IPS-NIHi7 (cell line): ENCODE data around the gene CFAP73.
"Not testable (repeated sequence)": the region's sequence is repeated elsewhere in the genome, so short reads cannot be mapped to it uniquely, and the experiment has no call there.

ENCODE experiments used
- DNase-seq: peaks from one replicate; pipeline ENCODE4 v3.0.0; 2012; ENCODE audit warnings: mixed read lengths; ENCODE audit errors: extremely low spot score

The CFAP73 gene

DNA sequence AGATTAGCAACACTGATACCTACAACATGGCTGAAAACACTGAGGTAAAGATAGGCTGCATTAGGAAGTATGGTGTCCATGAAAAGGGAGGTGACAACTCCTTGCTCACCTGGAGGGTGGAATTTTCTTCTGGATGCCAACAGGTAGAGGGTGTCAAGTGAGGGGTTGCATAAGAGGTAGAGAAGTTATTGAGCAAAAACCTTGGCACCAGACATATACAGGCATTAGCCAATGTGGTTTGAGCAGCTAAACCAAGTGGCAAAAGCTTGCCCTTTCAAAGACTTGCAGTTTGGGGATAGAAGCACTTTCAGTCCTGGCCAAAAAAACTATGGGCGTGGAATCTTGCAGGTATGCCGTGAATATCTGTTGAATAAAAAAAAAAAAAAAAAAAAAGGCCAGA lies 39.8 kb downstream of the CFAP73 start:
- DNase-seq: no peak

DNA sequence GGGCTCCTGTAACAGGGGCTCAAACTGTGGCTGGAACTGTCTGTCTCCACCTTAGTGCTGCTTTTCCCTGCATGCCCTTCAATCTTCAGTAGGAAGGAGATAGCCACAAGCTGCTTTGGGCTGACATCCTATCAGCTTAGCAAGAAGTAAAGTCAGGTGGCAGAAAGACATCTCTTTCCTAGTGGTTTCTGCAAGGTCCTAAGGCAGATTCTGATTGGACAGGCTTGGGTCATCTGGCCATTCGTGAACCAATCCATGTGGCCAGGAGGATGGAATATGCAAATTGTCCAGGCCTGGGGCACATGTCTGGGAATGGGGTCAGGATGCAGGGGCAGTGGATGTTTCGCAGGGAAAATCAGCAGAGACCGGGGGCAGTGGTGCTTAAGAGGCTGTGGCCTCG lies 41.2 kb downstream of the CFAP73 start:
- peak; percentile 55 for DNase-seq

DNA sequence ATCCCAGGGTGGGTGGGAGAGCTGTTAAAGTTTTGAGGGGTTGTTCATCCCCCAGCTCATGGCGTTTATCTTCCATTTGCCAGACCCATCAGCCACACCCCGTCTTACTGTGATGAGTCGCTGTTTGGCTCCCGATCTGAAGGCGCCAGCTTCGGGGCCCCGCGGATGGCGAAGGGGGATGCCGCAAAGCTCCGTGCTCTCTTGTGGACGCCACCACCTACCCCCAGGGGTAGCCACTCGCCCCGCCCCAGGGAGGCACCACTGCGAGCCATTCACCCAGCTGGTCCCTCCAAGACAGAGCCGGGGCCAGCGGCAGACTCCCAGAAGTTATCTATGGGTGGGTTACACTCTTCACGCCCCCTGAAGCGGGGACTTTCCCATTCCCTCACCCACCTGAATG lies 41.7 kb downstream of the CFAP73 start:
- no peak for DNase-seq

DNA sequence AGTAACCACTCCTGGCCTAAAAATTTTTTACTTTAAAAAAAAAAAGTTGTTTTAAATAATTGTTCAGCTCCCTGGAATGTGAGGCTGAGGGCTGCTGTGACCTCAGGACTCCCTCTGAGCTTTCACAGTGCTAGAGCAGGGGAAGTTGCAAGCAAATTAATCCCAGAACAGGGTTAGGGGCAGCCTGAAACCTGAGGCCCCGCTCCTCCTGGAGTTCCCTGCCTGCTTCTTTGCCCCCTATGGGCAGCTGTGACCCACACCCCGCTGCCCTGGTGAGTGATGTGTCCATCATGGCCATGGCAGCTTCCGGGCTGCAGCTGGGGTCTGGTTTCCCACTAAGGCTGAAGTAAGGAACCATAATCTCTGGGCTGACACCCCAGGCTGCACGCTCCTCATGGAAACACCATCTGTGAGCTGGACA lies 45.5 kb downstream of the CFAP73 start:
- DNase-seq: no peak

DNA sequence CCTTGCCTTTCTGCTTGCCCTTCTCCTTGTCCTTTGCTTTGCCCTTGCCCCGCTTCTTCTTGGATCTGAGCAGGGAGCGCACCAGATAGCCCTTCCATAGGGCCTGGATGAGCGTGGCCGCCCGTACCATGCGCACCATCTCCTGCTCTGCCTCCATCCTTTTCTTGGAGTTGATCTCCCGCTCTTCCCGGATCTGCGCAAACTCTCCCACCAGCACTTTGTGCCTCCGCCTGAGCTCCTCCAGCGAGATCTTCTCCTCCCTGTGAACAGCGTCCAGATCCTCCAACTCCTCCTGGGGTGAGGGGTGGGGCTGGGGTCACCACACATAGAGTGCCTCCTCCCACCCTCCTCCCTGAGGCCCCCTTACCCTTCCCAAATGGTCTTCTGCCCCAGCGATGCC lies 46.1 kb downstream of the CFAP73 start:
- no peak for DNase-seq

DNA sequence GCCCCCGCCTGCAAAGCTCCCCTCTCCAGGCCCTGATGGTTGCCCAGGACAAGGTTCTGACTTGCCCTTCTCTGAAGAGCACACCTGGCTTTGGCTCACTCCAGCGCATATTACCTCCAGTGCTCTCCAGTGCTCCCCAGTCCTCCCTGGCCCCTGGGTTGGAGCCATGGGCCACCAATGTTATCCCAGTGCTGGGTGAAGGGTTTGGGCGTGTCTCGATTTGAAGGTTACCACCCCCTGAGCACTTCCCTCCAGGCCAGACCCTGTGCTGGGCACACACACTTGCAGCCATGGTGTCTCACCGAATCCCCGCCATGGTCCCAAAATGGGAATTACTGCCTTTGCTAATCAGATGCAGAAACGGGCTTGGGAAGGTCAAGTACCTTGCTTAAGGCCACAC lies 47.1 kb downstream of the CFAP73 start:
- no peak for DNase-seq

DNA sequence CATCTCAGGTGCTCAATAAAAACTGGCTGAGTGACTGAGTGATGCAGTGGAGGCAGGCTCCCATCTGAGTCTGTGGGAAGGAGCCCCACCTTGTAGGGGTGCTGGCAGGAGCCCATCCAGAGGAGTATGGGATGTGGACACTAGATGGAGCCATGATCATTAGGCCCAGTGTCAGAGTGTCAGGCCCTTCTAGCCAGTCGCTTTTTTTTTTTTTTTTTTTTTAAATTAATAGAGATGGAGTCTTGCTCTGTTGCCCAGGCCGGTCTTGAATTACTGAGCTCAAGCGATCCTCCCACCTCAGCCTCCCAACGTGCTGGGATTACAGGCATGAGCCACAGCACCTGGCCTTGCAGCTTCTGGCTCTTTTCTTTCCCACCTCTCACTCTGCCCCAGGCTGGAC lies 47.5 kb downstream of the CFAP73 start:
- DNase-seq: peak; percentile 88

DNA sequence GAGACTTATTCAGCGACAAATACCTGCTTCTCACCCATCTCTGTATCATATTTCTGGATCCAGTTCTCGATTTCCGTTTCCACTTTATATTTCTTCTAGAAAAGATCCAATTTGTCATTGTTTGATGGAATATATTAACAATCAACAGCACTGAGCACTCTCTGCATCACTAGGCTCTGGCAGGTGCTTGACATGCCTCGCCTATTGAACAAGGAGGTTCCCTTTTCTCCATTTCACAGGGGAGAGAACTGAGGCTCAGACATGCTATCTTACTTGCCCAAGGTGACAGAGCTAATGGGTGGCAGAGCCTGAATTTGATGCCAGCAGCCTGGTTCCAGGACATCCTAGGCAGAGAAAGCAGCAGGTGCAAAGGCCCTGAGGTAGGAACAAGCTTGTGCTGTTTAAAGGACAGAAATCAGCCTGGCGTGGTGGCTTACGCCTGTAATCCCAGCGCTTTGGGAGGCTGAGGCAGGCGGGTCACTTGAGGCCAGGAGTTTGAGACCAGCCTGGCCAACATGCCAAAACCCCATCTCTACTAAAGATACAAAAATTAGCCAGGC lies 48.1 kb downstream of the CFAP73 start:
- no peak for DNase-seq

DNA sequence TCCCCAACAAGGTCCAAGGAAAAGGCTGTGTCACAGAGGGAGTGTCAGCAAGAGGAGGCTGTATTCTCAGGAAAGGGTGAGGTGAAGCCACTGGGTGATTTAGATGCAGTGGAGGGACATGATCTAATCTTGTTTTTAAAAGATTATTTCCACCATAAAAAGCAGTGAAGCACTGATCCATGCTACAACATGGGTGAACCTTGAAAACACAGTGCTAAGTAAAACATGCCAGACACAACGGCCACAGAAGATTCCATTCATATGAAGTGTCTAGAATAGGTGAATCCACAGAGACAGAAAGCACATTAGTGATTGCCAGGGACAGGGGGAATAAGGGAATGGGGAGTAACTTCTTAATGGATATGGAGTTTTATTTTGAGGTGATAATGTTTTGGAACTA lies 48.8 kb downstream of the CFAP73 start:
- no peak for DNase-seq

DNA sequence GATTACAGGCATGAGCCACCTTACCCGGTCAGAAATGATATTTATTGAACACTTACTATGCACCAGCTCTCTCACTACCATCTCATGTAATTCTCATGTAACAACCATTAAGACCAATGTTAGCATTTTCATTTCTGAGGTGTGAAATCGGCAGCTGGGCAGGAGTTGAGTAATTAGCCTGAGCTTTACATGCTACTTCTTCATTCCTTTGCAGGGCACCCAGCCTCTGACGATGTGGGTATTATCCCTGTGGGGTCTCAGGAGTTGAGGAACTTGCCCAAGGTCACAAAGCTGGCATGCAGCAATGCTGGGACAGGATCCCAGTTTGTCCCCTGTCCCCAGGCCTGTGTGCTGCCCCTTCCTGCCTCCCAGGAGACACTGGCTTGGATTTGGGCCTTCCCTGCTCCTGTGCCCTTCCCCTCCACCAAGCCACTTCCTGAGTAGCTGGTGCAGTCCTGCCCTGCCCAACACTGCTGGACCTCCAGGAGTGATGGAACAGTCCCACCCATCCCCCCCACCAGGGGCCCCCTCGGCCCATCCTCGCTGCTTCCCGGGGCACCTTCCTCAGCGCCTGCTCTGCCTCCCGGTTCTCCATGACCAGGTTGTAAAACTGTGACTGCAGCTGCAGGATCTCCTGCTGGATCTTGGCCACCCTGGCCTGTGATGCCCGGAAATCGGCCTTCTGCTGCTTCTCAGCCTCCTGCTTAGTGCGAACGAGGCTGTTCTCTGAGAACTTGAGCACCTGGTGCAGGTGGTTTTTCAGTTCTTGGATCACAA lies 50.7 kb downstream of the CFAP73 start:
- no peak for DNase-seq

DNA sequence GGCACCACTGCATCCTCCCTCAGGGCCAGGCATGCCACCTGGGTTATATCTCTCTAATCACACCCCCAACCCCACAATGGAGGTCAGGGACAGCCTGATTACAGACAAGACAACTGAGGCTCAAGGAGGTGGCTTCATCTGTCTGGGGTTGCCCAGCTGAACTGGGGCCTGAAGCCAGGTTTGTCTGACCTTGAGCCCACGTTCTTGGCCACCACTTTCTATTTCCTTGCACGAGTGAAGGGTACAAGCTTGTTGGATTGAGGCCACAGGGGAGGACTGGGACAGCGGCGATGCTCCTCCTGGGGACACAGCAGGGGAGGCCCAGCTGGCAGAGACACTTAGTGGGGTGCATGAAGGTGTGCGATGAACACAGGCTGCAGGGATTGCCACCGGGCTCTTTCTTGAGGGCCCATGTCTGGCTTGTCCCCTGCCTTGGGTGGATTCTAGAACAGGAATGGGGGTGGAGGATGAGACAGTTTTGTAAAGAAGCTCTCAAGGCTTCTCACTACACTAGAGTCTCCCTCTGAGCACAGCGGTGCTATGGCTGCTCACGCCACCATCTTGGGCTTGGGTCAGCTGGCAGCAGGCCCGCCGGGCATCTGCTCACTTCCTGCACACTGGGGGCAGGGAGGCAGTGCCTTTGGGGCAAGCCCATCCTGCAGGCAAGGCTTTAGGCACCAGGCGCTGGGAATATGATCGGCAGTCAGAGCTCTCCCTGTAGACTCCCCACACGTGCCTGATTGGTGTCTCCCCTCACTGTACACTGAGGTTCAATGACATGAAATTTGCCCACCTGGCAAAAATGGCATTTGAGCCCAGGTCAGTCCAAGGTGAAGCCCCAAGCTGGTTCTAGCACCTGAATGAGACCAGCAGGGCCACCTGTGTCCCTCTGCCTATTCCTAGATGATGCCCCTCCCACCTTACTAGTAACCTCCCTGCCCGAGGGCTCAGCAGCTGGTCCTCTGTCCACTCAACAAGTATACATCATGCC lies 52.0 kb downstream of the CFAP73 start:
- no peak for DNase-seq

DNA sequence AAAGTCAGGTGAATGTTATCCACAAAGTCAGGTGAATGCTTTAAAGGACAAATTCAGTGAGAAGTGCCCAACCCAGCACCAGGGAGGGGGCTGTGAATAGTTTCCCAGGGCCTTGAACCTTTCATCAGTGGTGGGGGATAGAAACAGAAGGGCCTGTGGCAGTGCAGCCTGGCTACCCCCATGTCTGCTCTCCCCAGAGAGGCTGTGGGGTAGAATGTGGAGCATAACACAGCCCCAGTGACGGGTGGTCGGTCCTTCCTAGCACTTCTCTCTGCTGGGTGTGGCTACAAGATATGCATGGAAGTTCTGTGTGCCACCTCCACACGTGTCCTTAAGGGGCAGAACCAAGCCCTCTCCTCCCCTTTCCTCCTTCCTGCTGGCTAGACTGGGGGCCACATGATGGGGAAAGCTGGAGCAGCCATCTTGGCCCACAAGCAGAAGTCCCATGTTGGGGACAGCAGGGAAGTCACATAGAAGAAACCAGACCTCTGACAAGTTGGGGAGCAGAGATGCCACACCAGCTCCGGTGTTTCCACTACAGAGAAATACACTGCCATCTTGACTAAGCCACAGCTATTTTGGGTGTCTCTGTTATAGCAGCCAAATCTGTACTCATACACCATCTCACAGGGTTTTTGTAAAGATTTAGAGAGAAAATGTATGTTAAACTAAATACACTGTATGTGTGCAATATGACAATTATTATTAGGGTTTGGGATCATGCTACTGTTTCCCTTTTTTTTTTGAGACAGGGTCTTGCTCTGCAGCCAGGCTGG lies 53.0 kb downstream of the CFAP73 start:
- no peak for DNase-seq

DNA sequence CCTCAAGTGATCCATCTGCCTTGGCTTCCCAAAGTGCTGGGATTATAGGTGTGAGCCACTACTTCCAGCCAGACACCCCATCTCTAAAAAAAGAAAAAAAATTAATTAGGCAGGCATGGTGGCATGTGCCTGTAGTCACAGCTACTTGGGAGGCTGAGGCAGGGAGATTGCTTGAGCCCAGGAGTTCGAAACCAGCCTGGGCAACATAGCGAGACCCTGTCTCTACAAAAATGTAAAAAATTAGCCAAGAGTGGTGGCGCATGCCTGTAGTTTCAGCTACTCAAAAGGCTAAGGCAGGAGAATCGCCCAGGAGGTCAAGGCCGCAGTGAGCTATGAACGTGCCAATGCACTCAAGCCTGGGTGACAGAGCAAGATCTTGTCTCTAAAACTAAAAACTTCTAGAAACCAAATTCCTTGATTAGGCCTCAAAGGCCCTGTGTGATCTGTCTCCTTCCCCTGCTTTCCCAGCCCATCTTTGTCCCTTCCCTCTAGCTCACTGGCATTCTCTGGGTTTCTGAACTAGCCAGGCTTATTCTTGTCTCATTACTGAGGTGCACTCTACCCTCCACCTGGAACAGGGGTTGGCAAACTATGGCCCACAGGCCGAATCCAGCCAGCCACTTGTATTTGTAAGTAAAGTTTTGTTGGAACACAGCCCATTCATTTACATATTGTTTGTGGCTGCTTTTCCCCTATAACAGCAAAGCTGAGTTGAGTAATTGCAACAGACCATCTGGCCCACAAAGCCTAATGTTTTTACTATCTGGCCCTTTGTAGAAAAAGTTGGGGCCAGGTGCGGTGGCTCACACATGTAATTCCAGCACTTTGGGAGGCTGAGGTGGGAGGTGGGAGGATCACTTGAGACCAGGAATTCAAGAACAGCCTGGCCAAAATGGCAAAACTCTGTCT lies 54.6 kb downstream of the CFAP73 start:
- DNase-seq: no peak

DNA sequence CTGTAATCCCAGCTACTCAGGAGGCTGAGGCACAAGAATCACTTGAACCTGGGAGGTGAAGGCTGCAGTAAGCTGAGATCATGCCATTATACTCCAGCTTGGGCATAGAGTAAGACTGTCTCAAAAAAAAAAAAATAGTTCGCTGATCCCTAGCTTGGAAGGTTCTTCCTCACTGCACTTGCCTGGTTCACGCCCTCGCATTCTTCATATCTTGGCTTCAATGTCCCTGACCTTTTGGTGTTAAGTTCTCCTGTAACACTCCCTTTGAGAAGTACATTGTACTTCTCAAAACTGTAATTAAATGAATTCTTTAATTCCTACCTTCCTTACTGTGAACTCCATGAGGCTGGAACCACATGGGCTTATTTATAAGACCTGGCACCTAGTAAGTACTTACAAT lies 55.3 kb downstream of the CFAP73 start:
- no peak for DNase-seq

DNA sequence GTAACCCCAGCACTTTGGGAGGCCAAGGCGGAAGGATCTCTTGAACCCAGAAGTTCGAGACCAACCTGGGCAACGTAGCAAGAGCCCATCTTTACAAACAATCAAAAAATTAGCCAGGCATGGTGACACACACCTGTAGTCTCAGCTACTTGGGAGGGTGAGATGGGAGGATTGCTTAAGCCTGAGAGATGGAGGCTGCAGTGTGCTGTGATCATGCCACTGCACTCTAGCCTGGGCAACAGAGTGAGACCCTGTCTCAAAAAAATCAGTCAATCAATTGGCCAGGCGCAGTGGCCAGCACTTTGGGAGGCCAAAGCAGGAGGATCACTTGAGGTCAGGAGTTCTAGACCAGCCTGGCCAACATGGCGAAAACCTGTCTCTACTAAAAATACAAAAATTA lies 57.3 kb downstream of the CFAP73 start:
- not testable (repeated sequence) for DNase-seq

DNA sequence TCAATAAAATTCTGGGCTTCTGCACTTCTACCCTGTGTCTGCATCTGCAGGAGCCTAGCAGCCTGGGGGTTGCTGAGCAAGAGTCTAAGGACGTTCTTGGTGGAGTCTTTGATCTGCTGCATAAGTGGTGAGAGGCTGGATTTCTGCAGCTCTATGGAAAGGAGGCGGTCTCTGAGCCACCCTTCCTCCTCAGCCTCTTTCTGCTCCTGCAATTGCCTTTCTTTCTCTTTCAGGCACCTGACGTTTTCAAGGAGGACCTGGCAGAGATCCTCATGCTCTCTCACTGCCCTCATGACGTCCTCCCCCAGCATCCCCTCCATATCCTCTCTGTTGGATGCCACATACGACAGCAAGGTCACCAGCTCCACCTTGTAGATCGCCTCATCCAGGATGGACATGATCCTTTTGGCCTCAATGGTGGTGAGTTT lies 58.1 kb downstream of the CFAP73 start:
- DNase-seq: no peak

DNA sequence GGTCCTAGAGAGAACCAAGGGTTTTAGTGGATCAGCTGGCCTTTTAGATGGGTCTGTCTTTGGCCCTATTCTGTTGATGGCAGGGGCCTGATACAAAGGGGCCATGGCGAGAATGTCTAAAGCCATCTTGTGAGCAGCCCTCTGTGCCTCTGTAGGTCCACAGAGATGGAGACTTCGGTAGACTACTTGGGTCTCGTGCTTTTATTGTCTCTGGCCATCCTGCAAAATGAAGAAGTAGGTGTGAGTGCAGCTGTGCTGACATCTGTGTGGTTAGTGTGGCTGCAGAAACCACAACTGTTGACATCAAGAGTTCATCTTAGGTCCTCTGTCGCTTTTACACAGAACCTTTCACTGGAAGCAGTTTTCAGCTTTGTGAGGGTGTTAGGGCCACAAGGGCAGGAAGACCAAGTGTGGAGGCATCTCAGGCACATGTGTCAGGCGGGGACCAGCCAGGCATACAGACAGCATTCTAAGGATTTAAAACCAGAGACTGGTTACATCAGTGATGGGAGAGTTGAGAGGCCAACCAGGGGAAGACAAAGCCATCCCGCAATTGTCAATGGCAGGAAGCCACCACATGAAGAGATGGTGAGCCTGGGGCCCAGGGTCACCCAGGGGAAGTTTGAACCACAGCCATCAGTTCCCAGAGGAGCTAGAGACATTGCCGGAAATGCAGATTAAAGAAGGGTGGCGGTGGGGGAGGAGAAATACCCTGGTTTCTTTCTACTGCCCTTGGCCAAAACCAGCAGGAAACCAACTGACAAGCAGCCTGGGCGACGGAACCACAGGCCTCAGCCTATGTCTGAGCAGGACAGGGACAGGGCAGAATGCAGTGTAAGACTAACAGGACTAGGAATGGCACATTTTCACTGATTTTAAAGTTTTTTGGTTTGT lies 58.8 kb downstream of the CFAP73 start:
- DNase-seq: no peak
